Colonic mucosa (tissue), 4 donors: Measurements from ENCODE around the gene HSDL2. TPM values are rescaled to one million over a fixed set of nuclear protein-coding genes. Genes with fewer than 3 reads are reported as not detected.

Source experiments
- DNase-seq: peaks from one replicate; pipeline ENCODE4 v3.0.0-alpha.2; 2020
- H3K27ac ChIP-seq: fragments of 200-600 bp; one replicate; pipeline ENCODE4 v1.8.0; 2021
- H3K27me3 ChIP-seq: fragments of 200-600 bp; one replicate; pipeline ENCODE4 v1.8.0; 2021
- H3K36me3 ChIP-seq: fragments of 200-600 bp; one replicate; pipeline ENCODE4 v1.8.0; 2021
- H3K4me1 ChIP-seq: fragments of 200-600 bp; one replicate; pipeline ENCODE4 v1.8.0; 2021; ENCODE audit warnings: mild to moderate bottlenecking
- H3K4me3 ChIP-seq: fragments of 200-600 bp; one replicate; pipeline ENCODE4 v1.8.0; 2021
- H3K9ac ChIP-seq, 2 donors: one replicate each; pipeline ENCODE4 v1.7.0; 2013; ENCODE audit warnings: control low read depth in 2 of 2, low read depth in 2 of 2, low read length in 2 of 2
- H3K9me3 ChIP-seq: fragments of 200-600 bp; one replicate; pipeline ENCODE4 v1.8.0; 2021
- CTCF ChIP-seq: fragments of 200-600 bp; IDR thresholded peaks from one replicate; pipeline ENCODE4 v1.8.0; 2022; ENCODE audit warnings: antibody characterized with exemption, mild to moderate bottlenecking
- intact Hi-C: fragments of 100-400 bp; cut with DNase I; formaldehyde crosslinking; loops from one replicate; pipeline ENCODE4 v1.14.1; 2022
- total RNA-seq, 2 donors: library from RNA; stranded (reverse); fragmentation: NEBNext Ultra II Directional in 1 of 2; extraction: Animal tissue kit (Norgen Biotek cat#: 25700) in 1 of 2; gene quantifications; one replicate each; pipeline ENCODE4 v1.2.1, GENCODE V29; 2021
- donor health status: healthy.
- donor health status: DM: no; HTN: no; CAD: no.
- donor health status: DM: no; HTN: no; CAD: no.

Gene HSDL2
- total RNA-seq, 2 donors from 2014 or later: 45.4 to 48.9 TPM

GRCh38 chr9:112520069-112520468 lies 140.2 kb downstream of the HSDL2 start:
- H3K27ac ChIP-seq: no peak overlapping the region
- no peak overlapping the region for H3K9ac ChIP-seq
- intact Hi-C loops: no loop called here
- H3K4me1 ChIP-seq: no peaks in the 10 kb centered on the region
- H3K36me3 ChIP-seq: no peaks in the 10 kb centered on the region
- no peaks in the 10 kb centered on the region for H3K27me3 ChIP-seq
- no peaks in the 10 kb centered on the region for H3K9me3 ChIP-seq
- DNase-seq: no peak
- H3K4me3 ChIP-seq: no peak overlapping the region
- no peak for TF ChIP-seq CTCF

- intact Hi-C loops: no loop called here
Measured at GRCh38 chr9:112520656-112521055, 140.7 kb downstream of the HSDL2 start.

More at GRCh38 chr9:112520656-112521055, 140.7 kb downstream of the HSDL2 start:
- no peaks in the 10 kb centered on the region for H3K4me1 ChIP-seq
- no peak overlapping the region for H3K4me3 ChIP-seq
- H3K36me3 ChIP-seq: no peaks in the 10 kb centered on the region
- no peak for TF ChIP-seq CTCF
- H3K27me3 ChIP-seq: no peaks in the 10 kb centered on the region
- H3K9me3 ChIP-seq: no peaks in the 10 kb centered on the region
- H3K27ac ChIP-seq: no peak overlapping the region
- no peak for DNase-seq
- no peak overlapping the region for H3K9ac ChIP-seq

Other genes starting within 250 kb of the HSDL2 start
- gene SUSD1, start 204.8 kb upstream of the HSDL2 start, total RNA-seq: 10 to 100 TPM; 23.3 to 25.1 TPM
- 100 to 1,000 TPM; 137 to 168 TPM for gene PTBP3, start 46.5 kb upstream of the HSDL2 start, total RNA-seq
- gene KIAA1958, start 106.7 kb downstream of the HSDL2 start, total RNA-seq: 10 to 100 TPM in 1 of 2 donors, 1 to 10 TPM in 1; 9.0 to 10.6 TPM